Fibroblast of skin of left quadriceps (primary cell): ENCODE data around the gene GPD2.
A peak's percentile ranks its signal among the peaks of the same experiment; 100 is the strongest.
"Not testable (repeated sequence)": the region's sequence is repeated elsewhere in the genome, so short reads cannot be mapped to it uniquely, and the experiment has no call there.

Source experiments
- DNase-seq, 2 experiments: peaks; one replicate each; pipeline ENCODE4 v3.0.0-alpha.2; 2013; ENCODE audit warnings: low read depth in 2 of 2

Gene GPD2

GRCh38 chr2:156589381-156590079 lies 153.4 kb downstream of the GPD2 start:
- DNase-seq, result peak; percentile 14 to 22

DNA sequence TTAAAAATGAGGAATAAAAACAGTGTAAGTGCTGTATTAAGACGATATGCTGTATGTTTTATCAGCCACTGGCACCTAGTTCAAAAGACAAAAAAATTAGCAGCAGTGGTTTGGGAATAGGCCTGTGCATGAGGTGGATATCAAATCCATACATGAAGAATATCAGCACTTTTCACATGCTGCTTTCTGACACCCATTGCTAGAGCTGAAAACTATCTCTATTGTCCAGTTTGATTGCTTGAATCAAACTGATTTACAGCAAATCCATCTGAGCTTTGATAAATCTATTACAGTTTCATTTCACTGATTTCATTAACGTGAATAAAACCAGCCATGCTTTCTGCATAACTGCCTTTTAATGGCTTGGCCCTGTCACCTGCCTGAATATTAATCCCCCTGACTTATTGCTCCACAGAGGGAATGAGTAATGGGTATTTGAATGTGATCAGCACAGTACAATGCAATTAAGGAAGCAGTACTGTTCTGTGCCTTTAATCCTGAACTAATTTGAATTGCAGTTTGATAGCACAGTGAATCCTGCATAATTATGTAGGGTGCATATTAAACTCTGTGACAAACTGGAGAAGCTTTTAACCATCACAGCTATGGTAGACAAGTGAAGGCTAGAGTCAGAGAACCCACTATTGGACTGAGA lies 154.0 kb downstream of the GPD2 start:
- no peak for DNase-seq

DNA sequence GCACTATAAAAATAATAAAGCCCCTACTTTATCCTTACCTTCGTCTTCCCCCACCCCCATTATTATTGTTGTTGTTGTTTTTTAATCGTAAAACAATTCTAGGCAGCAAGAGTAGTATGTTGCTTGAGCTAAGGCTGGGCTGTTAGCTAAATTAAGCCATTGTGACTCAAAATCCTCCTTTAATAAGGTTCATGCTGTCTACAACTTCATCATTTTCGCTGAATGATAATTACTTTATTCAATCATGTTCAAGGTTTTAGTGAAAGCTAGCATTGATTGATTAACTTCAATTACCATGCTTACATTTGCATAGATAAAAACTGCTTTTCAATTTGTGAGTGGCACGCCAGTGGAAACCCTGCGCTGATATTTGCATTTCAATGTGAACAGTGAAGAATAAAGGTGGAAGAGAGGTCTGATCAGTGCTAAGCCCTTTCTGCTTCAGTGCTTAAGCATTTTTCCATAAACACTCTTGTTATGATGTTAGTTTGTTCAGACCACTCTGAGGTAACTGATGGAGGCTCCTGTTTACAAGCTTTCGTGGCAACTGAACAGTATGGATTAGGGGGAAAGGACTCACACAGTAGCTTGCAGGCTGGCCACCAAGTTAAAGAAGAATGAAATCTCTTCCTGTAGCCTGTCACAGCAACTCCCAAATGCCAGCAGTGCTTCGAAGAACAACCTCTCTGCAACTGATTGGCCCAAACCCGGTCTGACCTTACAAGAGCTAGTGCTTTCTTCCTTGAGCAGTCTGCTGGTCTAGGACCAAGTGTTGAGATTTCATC lies 156.8 kb downstream of the GPD2 start:
- DNase-seq, result no peak

DNA sequence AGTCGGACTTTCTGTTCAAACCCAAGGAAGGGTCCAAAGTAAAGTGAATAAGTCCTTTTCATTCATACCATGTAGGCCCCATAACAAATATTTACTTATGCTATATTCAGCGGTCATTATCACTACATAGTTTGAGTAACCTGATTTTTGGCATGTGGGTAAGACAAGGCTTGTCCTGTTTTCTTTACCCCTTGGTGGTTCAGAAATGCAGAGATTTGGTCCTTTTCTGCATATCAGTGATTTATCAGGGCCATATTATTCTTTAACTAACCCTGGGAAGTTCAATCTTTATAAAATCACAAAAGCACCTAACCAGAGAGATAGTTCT lies 157.4 kb downstream of the GPD2 start:
- no peak for DNase-seq

DNA sequence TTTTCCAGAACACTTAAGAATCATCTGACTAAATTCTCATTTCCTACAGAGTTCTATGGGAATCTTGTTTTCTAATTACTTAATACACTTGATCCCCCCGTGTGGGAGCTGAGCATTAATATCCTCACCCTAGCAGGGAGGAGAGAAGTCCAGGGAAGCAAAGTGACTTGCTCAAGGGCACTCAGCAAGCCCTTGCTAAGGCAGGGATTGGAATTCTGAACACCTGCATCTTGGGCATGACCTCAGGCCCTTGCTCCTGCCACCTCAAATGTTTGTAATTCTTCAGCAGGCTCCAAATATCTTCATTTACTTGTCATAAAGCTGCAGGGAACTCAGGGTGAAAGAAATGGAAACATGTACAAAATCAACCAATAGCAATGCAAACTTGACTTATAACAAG lies 162.4 kb downstream of the GPD2 start:
- DNase-seq, result no peak

- no peak for DNase-seq
Measured at GRCh38 chr2:156600196-156600595, 164.0 kb downstream of the GPD2 start.

- no peak for DNase-seq
Measured at GRCh38 chr2:156601855-156602551, 165.8 kb downstream of the GPD2 start.

- DNase-seq, result no peak
Measured at GRCh38 chr2:156602552-156602933, 166.4 kb downstream of the GPD2 start.

GRCh38 chr2:156615836-156616322 lies 179.7 kb downstream of the GPD2 start:
- no peak for DNase-seq

GRCh38 chr2:156618071-156618470 lies 181.9 kb downstream of the GPD2 start:
- DNase-seq, result not testable (repeated sequence)

GRCh38 chr2:156619021-156619539 lies 182.9 kb downstream of the GPD2 start:
- no peak for DNase-seq

DNA sequence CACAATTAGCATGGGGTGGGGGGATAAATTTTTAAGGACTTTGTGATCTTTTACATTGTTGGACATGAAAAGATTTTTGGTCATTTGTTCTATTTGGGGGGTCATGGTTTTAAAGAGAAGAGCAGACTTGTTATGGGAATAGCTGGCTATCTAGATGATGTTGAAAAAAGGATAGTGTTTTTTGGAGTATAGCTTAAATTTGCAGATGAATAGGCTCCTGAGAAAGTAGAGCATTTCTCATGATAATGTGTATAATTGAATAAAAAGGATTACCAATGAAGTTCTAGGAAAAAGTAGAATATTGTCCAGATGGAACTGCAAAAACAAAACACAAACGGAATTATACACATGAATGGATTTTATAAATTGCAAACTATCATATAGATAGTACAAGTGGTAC lies 186.3 kb downstream of the GPD2 start:
- DNase-seq, result no peak

GRCh38 chr2:156625360-156626170 lies 189.4 kb downstream of the GPD2 start:
- DNase-seq, result no peak

GRCh38 chr2:156626931-156627330 lies 190.8 kb downstream of the GPD2 start:
- DNase-seq, result no peak

DNA sequence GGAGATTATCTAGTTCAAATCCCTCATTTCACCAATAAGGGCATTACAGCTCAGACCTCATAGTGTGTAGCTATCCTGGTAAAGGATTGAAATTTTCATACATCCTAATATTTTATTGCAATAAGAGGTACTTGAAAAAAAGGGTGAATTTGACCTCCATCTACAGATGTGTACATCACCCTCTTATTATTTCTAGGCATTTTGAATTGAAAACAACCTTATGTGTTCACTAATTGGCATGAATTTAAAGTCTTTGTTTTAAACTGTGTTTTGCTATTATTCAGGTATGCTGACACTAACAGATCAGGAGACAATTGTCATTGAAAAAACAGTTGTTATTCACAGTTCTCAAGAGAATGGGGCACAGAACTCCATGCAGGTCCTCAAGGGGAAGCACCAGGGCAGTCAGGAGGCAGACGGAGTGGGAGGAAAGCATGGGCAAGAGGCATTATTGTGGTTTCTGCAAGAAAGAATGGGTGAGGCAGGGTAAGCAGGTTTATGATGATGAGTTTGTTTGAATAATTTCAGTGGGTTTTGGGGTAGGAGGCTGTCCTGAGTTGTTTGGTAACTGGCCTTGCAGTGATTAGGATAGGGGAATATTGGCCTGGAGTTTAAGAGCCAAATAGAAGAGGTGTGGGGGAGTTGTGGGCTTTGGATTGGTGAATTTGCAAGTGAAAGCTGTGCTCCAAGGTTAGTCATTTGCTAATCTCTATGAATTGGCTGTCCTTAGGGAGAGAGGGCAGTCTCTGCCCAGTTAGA lies 194.6 kb downstream of the GPD2 start:
- no peak for DNase-seq

GRCh38 chr2:156635646-156636045 lies 199.5 kb downstream of the GPD2 start:
- DNase-seq, result no peak
